HUES6 (cell line): ENCODE measurements around the gene TMEM164.

Source experiments
- H3K27ac ChIP-seq: 2 replicates; pipeline ENCODE4 v1.7.0; 2013; ENCODE audit warnings: low read depth, mild to moderate bottlenecking, low read length, inconsistent platforms
- H3K27me3 ChIP-seq: 2 replicates; pipeline ENCODE4 v1.6.1; 2013; ENCODE audit warnings: low read length; ENCODE audit not compliant: control insufficient read depth, insufficient read depth
- H3K36me3 ChIP-seq: 2 replicates; pipeline ENCODE4 v1.6.1; 2013; ENCODE audit warnings: low read length; ENCODE audit not compliant: control insufficient read depth, insufficient read depth
- H3K4me1 ChIP-seq: 2 replicates; pipeline ENCODE4 v1.6.1; 2013; ENCODE audit warnings: low read length; ENCODE audit not compliant: control insufficient read depth, insufficient read depth
- H3K4me3 ChIP-seq: 2 replicates; pipeline ENCODE4 v1.5.1; 2013; ENCODE audit warnings: low read depth, low read length
- H3K9ac ChIP-seq: one replicate; pipeline ENCODE4 v1.6.1; 2013; ENCODE audit warnings: mild to moderate bottlenecking, low read length
- H3K9me3 ChIP-seq: 2 replicates; pipeline ENCODE4 v1.6.1; 2013; ENCODE audit warnings: low read depth, low read length; ENCODE audit not compliant: control insufficient read depth, insufficient read depth

TMEM164 gene

DNA sequence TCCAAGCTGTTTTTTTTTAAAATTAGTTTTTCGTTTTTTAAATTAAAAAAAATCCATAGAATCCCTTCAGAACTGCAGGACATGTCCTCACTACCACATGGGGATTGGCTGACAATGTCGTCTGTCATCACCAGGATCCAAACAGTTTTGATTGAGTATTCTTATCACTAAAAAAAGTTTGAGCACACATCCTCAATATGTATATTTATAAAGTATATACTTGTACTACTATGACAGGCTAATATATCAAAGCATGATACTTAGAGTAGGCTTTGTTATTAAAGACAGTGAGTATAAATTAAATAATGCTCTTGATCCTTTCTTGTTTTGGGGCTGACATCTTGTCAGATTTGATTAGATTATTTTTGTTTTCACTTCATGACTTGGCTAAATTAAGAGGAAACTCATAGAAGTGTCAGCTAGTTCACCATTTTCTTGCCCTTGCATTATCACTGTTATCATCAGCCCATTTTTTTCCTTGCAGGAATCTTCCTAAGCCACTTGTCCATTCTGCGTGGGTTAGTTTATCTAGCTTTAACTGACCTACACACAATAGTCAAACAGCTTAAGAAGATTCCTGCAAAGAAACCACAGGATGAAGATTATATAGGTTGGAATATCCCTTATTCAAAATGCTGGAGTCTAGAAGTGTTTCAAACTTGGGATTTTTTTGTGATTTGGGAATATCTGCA lies 222.2 kb downstream of the TMEM164 start:
- H3K4me1 ChIP-seq, result peaks cover 4% of the 10 kb centered on the region; the same call in 1 of the 2 replicates
- no peaks in the 10 kb centered on the region; the same call in 1 of the 2 replicates for H3K27me3 ChIP-seq
- no peak overlapping the region for H3K4me3 ChIP-seq
- H3K9ac ChIP-seq, result no peak overlapping the region
- H3K9me3 ChIP-seq, result no peaks in the 10 kb centered on the region
- no peak overlapping the region for H3K27ac ChIP-seq
- no peaks in the 10 kb centered on the region for H3K36me3 ChIP-seq

DNA sequence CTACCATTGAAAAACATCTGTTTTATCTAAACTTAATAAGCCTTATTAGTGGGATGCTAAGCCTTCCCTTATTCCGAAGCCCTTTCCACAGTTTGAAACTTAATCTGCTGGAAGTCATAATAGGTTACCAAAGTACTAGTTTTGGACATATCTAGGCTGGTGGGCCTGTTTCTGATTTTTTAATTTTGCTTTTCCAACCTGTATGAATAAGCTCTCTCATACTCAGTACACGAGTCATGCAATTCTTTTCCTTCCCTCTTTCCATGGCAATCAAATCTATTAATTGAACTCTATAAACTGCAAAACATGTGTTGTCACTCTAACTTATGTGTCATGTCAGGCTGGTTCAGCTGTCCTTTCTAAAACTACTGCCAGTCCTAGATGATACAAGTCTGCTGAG lies 224.0 kb downstream of the TMEM164 start:
- H3K27ac ChIP-seq, result no peak overlapping the region
- H3K27me3 ChIP-seq, result no peaks in the 10 kb centered on the region; the same call in 1 of the 2 replicates
- H3K9ac ChIP-seq, result no peak overlapping the region
- no peaks in the 10 kb centered on the region for H3K36me3 ChIP-seq
- no peak overlapping the region for H3K4me3 ChIP-seq
- 0 out of 2 replicates have a peak, but pooled peaks cover 1% of the 10 kb centered on the region for H3K9me3 ChIP-seq
- peaks cover 4% of the 10 kb centered on the region; the same call in 1 of the 2 replicates for H3K4me1 ChIP-seq
